NCI-H748 treated with DMSO at 0.1 percent for 48 hours (cell line): ENCODE results near the gene THSD7A.

ENCODE experiments used
- DNase-seq: peaks from one replicate; lab custom pipeline; 2025; lab: John Stamatoyannopoulos, UW

Gene THSD7A

GRCh38 chr7:11638011-11638774 is 193.8 kb downstream of the THSD7A start:
- no peak for DNase-seq

- no peak for DNase-seq
These were observed 195.7 kb downstream of the THSD7A start for GRCh38 chr7:11636274-11636673.

DNA sequence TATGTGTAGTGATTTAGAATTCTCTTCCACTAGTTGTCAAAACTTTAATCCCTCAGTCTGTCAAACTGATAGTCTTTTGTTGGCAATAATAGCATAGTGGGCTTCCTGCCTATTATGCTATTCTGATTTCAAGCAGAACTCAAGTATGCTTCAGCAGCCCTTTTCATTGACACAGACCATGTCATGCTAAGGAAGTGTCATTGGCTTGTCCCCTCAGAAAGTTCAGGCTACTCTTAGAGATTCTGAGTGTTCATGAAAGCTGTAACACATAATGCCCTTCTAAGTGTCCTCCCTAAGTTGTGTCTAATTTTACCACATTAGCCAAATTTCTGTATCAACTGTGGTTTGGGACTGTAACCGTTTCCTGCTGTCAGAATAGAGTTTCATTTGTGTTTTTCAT is 198.7 kb downstream of the THSD7A start:
- no peak for DNase-seq

GRCh38 chr7:11630355-11630754 is 201.6 kb downstream of the THSD7A start:
- no peak for DNase-seq

- no peak for DNase-seq
These were observed 206.3 kb downstream of the THSD7A start for GRCh38 chr7:11625669-11626068.

DNA sequence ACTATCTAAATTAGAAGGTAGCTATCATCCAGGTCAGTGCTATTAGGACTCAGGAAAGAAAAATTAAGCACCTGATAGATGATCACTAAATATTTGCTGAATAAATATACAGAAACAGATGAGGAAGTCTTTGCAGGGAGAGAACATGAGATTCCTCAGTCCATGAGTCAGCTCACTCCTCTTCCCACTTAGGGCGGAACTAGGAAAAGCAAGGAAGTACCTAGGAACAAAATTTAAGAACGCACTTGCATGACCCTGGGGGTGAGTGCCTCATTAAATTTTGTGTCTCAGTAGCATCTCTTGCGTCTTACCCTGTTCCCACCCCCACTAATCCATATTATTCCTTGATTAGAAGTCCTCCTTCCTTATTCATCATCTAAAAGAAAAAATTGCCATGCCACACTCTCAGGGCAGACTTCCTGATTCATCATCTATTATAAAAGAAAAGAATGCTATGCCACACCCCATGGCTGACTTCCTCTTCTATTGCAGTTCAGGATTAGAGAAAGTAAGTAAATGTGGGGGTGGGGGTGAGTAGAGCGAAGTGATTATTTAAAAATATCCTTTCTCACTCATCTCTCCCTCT is 208.8 kb downstream of the THSD7A start:
- DNase-seq, result no peak

DNA sequence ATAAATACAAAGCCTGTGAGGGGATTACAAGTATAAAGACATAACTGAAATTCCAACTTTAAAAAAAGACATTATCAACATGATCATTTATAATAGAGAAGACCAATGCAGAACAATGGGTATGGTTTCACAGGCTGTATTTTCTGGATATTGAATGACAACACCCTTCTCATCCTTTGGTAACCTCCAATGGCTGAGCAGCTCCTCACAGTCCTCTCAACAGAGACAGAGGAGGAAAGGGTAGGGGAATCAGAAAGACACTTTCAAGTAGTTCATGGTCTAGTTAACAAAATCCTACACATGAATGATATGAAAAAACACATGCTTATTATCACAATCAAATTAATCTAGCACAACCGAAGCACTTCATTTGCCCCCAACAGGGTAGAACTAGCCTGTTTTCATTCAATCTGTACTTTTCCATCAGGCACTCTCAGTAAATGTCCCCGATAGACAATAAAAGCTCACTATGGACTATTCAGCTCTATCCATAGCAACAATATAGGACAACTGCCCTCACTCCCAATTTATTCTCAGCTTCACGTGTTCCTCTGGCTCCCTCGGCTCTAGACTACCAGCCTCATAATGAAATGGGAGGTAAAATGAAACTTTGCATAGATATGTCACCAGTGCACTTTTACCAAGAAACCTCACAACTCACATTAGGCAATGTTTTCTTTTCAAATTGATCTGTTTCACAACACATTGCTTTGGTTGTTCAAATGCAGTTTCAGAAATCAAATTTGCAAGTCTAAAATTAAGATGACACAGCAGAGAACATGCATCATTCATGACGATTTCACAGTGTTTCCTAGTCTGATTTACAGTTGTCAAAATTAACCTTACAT is 211.4 kb downstream of the THSD7A start:
- DNase-seq, result no peak

- no peak for DNase-seq
These were observed 215.5 kb downstream of the THSD7A start for GRCh38 chr7:11616466-11616865.

DNA sequence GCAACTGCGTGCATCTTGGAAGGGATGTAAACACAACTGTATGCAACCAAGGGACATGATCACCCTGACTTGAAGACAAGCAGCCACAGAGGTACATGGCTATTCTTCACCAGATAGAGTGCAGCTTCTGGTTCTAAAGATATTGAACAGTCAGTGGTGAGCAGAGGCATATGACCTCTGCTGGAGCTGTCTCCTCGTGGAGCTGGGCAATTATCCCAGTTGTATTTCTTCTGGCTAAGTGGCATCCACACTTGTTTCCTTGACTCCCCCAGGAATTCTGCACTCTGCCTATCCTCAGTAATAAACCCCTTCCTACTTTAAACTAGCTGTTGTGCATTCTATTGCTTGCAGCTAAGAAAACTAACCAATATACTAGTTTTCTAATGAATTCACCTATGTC is 216.8 kb downstream of the THSD7A start:
- no peak for DNase-seq

- DNase-seq, result no peak
These were observed 218.6 kb downstream of the THSD7A start for GRCh38 chr7:11613292-11613930.

DNA sequence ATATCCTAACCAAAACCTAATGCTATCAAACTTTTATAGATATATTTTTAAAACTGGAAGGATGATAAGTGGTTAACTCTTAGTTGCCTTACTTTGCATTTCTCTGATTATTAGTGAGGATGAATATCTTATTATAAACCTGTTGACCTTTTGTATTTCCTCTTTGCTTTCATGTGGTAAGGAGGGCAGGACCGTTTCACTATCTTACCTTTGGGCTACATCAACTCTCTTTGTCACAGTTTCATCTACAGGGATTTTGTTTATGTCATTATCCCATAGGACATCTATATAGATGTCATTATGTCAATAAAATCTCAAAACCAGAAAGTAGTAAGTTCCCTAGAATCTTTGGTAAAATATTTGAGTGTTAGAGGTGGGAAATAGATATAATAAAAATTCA is 219.3 kb downstream of the THSD7A start:
- no peak for DNase-seq

DNA sequence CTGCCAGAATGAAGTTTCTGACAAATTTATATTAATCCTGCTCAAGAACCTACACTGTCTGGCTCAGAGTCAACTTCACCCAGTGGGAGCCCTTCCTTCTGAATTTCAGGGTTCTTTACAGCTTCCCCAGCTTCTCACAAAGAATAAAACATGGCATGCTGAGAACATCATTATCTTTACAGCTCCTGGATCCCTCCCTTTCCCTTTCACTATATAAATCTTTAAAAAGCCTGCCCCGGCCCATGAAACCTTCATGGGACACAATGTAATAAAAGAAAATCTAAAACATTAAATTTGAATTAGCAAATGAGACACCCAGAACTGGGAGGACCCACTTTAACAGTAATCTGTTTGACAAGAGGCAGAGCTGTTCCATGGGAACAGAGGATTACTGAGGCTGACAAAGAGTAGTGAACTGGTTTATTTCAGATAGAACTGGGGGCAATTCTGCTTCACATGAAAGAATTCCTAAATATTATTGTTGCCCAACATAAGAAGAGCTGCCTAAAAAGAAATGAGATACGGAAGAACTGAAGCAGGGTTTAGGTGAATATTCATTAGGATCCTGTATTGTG is 222.8 kb downstream of the THSD7A start:
- no peak for DNase-seq

DNA sequence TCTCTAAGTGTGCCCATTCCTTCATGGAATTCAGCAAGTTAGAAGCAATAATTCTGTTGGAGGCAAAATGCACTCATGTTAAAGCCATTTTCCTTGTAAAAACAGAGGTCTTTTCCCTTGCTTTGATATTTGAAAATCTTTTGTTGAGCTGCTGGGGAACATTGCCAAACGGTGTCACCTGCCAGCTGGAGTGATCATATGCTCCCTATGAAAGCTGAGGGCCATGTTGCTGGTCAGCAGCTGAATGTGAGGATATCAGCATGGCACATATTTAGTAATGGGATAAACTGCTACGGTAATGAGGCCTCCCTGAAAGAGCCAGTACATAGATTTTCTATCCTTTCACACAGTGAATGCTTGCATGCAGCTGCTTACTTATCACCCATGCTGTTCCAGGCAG is 224.3 kb downstream of the THSD7A start:
- peak; percentile 8 for DNase-seq

GRCh38 chr7:11605749-11606148 is 226.2 kb downstream of the THSD7A start:
- DNase-seq, result no peak

- DNase-seq, result no peak
These were observed 227.5 kb downstream of the THSD7A start for GRCh38 chr7:11604505-11604904.

GRCh38 chr7:11601761-11602160 is 230.2 kb downstream of the THSD7A start:
- DNase-seq, result no peak

GRCh38 chr7:11593322-11593721 is 238.7 kb downstream of the THSD7A start:
- DNase-seq, result no peak

DNA sequence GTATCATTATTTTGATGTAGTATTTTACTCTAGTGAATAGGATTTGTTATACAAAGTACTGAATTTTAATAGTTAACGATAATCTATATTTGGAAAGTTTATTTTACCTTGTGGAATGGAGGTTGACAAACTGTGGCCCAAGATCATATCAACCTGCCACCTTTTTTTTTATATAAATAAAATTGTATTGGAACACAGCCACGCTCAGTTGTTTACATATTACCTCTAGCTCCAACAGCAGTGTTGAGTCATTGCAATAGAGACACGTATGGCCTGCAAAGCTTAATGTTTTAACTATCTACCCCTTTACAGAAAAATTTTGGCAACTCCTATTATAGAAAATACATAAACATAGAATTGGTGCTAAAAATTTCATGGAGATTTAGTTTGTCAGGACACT is 239.3 kb downstream of the THSD7A start:
- no peak for DNase-seq

GRCh38 chr7:11591943-11592342 is 240.1 kb downstream of the THSD7A start:
- no peak for DNase-seq

- no peak for DNase-seq
These were observed 240.9 kb downstream of the THSD7A start for GRCh38 chr7:11591055-11591633.

DNA sequence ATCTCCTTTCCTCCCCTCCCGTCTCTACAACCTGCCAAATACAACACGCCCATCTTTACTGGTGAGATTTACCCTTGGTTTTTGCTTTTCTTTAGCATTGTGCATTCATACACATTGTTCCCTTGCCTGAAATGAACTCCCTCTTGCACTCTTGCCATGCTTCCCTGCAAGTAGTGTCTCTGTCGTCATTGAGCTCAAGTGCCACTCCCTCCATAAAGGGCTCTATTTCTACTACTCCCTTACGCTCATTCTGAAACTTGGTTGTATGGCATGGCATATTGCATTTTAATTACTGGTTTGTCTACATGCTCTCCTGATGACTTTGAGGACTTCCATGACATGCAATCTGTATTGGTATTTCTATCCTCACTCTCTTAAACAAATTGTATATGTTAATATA is 242.7 kb downstream of the THSD7A start:
- DNase-seq, result no peak

DNA sequence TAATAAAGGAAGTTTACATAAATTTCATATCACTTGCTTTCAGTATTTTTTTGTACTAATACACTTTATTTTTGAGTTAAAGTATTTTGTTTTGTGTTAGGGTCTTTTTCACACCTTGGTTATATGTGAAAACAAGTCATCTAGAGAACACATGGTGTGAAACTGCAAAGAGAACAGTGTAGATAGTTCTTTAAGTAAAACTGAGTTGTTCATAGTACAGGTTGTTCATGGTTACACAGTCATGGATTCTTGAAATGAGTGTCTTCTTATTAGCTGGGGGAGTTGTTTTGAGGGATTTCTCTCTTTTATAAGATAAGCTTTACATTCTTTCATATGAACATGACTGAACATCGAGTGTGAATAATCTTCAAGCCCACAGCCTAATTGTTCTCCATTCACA is 244.2 kb downstream of the THSD7A start:
- DNase-seq, result no peak
